GM23338 (cell line): ENCODE measurements around the gene ANKRD45. TPM values are rescaled to one million over a fixed set of nuclear protein-coding genes. Genes with fewer than 3 reads are reported as not detected.

Experiments
- ATAC-seq: fragments of 200-7000 bp; cut with Tn5 transposase; 3 replicates; pipeline ENCODE4 v1.9.1; 2020
- DNase-seq: peaks from one replicate; pipeline ENCODE4 v3.0.0-alpha.2; 2015; ENCODE audit warnings: low spot score
- H2AFZ ChIP-seq: fragments of 200-600 bp; sonication (generic); 2 replicates; pipeline ENCODE4 v1.8.0; 2016; ENCODE audit warnings: antibody characterized with exemption, mild to moderate bottlenecking, moderate library complexity
- H3F3A ChIP-seq: fragments of 200-600 bp; sonication (generic); replicated peaks from 2 replicates; pipeline ENCODE4 v1.8.0; 2017; ENCODE audit warnings: antibody characterized with exemption, mixed run types, low read depth
- H3K27ac ChIP-seq: fragments of 200-600 bp; sonication (generic); 2 replicates; pipeline ENCODE4 v1.6.1; 2016; ENCODE audit warnings: low read depth
- H3K27me3 ChIP-seq: fragments of 200-600 bp; sonication (generic); 2 replicates; pipeline ENCODE4 v1.8.0; 2016; ENCODE audit warnings: mild to moderate bottlenecking, mixed run types, moderate library complexity; ENCODE audit not compliant: insufficient read depth
- H3K36me3 ChIP-seq: fragments of 200-600 bp; sonication (generic); 2 replicates; pipeline ENCODE4 v1.8.0; 2016; ENCODE audit warnings: mild to moderate bottlenecking; ENCODE audit not compliant: insufficient read depth
- H3K4me1 ChIP-seq: fragments of 200-600 bp; sonication (generic); 2 replicates; pipeline ENCODE4 v1.8.0; 2016; ENCODE audit warnings: mild to moderate bottlenecking, moderate library complexity; ENCODE audit not compliant: insufficient read depth
- H3K4me2 ChIP-seq: fragments of 200-600 bp; sonication (generic); 2 replicates; pipeline ENCODE4 v1.7.1; 2017; ENCODE audit warnings: mixed run types
- H3K4me3 ChIP-seq: fragments of 200-600 bp; sonication (generic); 2 replicates; pipeline ENCODE4 v1.6.1; 2016; ENCODE audit warnings: mixed run types
- H3K79me2 ChIP-seq: fragments of 200-600 bp; sonication (generic); replicated peaks from 2 replicates; pipeline ENCODE4 v1.8.0; 2017; ENCODE audit warnings: mild to moderate bottlenecking; ENCODE audit not compliant: insufficient read depth
- H3K9me2 ChIP-seq: fragments of 200-600 bp; sonication (generic); 2 replicates; pipeline ENCODE4 v1.8.0; 2017; ENCODE audit not compliant: insufficient read depth
- H4K20me1 ChIP-seq: fragments of 200-600 bp; sonication (generic); replicated peaks from 2 replicates; pipeline ENCODE4 v1.8.0; 2017; ENCODE audit warnings: mild to moderate bottlenecking; ENCODE audit not compliant: insufficient read depth
- H3K27ac Mint-ChIP-seq: 2 replicates; pipeline ENCODE4 v1.8.0; 2020; ENCODE audit warnings: inconsistent platforms, mild to moderate bottlenecking, moderate library complexity, mixed read lengths
- H3K27me3 Mint-ChIP-seq: 3 replicates; pipeline ENCODE4 v1.8.0; 2022; ENCODE audit warnings: low read depth, mild to moderate bottlenecking, moderate library complexity, mixed read lengths, inconsistent platforms; ENCODE audit not compliant: insufficient read depth, poor library complexity
- H3K36me3 Mint-ChIP-seq: 3 replicates; pipeline ENCODE4 v1.8.0; 2021; ENCODE audit warnings: low read depth, mild to moderate bottlenecking, inconsistent platforms, moderate library complexity, mixed read lengths
- H3K4me1 Mint-ChIP-seq: 3 replicates; pipeline ENCODE4 v1.8.0; 2020; ENCODE audit warnings: mild to moderate bottlenecking, inconsistent platforms, mixed read lengths
- H3K4me3 Mint-ChIP-seq: 3 replicates; pipeline ENCODE4 v1.8.0; 2021; ENCODE audit warnings: moderate library complexity, mild to moderate bottlenecking, inconsistent platforms, mixed read lengths
- H3K9me3 Mint-ChIP-seq: 3 replicates; pipeline ENCODE4 v1.8.0; 2020; ENCODE audit warnings: moderate library complexity, mild to moderate bottlenecking, inconsistent platforms, mixed read lengths
- CREB1 ChIP-seq: fragments of 250-450 bp; sonication (Bioruptor Pico); IDR thresholded peaks from 2 replicates; pipeline ENCODE4 v1.5.0; 2020; ENCODE audit warnings: low read depth, mild to moderate bottlenecking, moderate library complexity
- EZH2 ChIP-seq: fragments of 200-600 bp; sonication (generic); IDR thresholded peaks from one replicate; pipeline ENCODE4 v1.8.0; 2017; ENCODE audit warnings: antibody characterized with exemption, mild to moderate bottlenecking, low read depth; ENCODE audit not compliant: unreplicated experiment
- EZH2phosphoT487 ChIP-seq: fragments of 200-600 bp; sonication (generic); IDR thresholded peaks from one replicate; pipeline ENCODE4 v1.8.1; 2018; ENCODE audit warnings: antibody characterized with exemption; ENCODE audit not compliant: unreplicated experiment
- JUNB ChIP-seq: IDR thresholded peaks from one replicate; pipeline ENCODE4 v1.6.1; 2016; ENCODE audit warnings: antibody characterized with exemption; ENCODE audit not compliant: unreplicated experiment
- NANOG ChIP-seq: IDR thresholded peaks from 2 replicates; pipeline ENCODE4 v1.6.1; 2016; ENCODE audit warnings: antibody characterized with exemption, borderline replicate concordance
- POLR2AphosphoS5 ChIP-seq: IDR thresholded peaks from 2 replicates; pipeline ENCODE4 v1.6.1; 2016; ENCODE audit warnings: antibody characterized with exemption, low read depth
- STAT1 ChIP-seq: IDR thresholded peaks from one replicate; pipeline ENCODE4 v1.6.1; 2016; ENCODE audit warnings: antibody characterized with exemption; ENCODE audit not compliant: unreplicated experiment
- ZNF114 ChIP-seq: fragments of 250-450 bp; sonication (Bioruptor Pico); IDR thresholded peaks from 2 replicates; pipeline ENCODE4 v1.5.0; 2020; ENCODE audit warnings: mild to moderate bottlenecking, moderate library complexity
- ZNF331 ChIP-seq: fragments of 250-450 bp; sonication (Bioruptor Pico); IDR thresholded peaks from 2 replicates; pipeline ENCODE4 v1.5.0; 2020; ENCODE audit warnings: low read depth, mild to moderate bottlenecking, moderate library complexity
- polyA plus RNA-seq: library from polyadenylated mRNA; unstranded; fragments of >200 nt; fragmentation: Nextera tagmentation; extraction: Ambion mirVana; gene quantifications from 2 replicates; pipeline ENCODE4 v1.2.1, GENCODE V29; 2016
- total RNA-seq: library from RNA; depleted of rRNA; stranded (reverse); fragments of >200 nt; shearing (Covaris generic); gene quantifications from 2 replicates; pipeline ENCODE4 v1.2.3, GENCODE V29; 2014
- TF ChIP-seq, protein P1 (sequence below): IDR thresholded peaks from 2 replicates; pipeline ENCODE4 v1.6.1; 2016; ENCODE audit warnings: antibody characterized with exemption
- TF ChIP-seq, protein P2 (sequence below), 2 experiments: fragments of 200-600 bp in 1 of 2; sonication (generic) in 1 of 2; conservative IDR thresholded peaks; 2 replicates each; pipeline versions ENCODE4 v1.5.1 to v1.6.1; 2016 to 2017; ENCODE audit warnings: antibody characterized with exemption in 2 of 2, low read depth in 2 of 2, mild to moderate bottlenecking in 2 of 2, moderate library complexity in 1 of 2
- TF ChIP-seq, protein P3 (sequence below): IDR thresholded peaks from one replicate; pipeline ENCODE4 v1.6.1; 2018; ENCODE audit warnings: antibody characterized with exemption; ENCODE audit not compliant: unreplicated experiment

The ANKRD45 gene
- total and polyA plus RNA-seq, 2 experiments from 2014 or later = 1.5 to 2.3 TPM

DNA sequence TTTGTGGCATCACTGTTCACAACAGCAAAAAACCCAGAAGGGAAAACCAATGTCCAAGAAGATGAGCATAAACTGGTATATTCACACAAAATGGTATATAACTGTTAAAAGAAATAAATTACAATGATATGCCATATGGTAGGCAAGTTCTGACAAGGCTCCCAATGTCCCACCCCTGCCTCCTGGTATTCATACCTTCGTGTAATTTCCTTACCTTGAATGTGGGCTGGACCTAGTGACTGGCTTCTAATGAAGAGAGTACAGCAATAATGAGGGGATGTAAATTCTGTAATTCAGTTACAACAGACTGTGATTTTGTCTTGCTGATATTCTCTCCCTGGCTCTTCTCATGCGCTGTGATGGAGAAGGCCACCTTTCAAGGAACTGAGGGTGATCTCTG, 9.3 kb downstream of the ANKRD45 start (continued):
- TF ChIP-seq, protein P1, sequence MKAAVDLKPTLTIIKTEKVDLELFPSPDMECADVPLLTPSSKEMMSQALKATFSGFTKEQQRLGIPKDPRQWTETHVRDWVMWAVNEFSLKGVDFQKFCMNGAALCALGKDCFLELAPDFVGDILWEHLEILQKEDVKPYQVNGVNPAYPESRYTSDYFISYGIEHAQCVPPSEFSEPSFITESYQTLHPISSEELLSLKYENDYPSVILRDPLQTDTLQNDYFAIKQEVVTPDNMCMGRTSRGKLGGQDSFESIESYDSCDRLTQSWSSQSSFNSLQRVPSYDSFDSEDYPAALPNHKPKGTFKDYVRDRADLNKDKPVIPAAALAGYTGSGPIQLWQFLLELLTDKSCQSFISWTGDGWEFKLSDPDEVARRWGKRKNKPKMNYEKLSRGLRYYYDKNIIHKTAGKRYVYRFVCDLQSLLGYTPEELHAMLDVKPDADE = no peak
- TF ChIP-seq POLR2AphosphoS5 = no peak
- no peak for TF ChIP-seq ZNF114 (CRISPR knock-in tag)
- TF ChIP-seq JUNB = no peak
- TF ChIP-seq, protein P2, sequence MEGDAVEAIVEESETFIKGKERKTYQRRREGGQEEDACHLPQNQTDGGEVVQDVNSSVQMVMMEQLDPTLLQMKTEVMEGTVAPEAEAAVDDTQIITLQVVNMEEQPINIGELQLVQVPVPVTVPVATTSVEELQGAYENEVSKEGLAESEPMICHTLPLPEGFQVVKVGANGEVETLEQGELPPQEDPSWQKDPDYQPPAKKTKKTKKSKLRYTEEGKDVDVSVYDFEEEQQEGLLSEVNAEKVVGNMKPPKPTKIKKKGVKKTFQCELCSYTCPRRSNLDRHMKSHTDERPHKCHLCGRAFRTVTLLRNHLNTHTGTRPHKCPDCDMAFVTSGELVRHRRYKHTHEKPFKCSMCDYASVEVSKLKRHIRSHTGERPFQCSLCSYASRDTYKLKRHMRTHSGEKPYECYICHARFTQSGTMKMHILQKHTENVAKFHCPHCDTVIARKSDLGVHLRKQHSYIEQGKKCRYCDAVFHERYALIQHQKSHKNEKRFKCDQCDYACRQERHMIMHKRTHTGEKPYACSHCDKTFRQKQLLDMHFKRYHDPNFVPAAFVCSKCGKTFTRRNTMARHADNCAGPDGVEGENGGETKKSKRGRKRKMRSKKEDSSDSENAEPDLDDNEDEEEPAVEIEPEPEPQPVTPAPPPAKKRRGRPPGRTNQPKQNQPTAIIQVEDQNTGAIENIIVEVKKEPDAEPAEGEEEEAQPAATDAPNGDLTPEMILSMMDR (conservative IDR thresholded peaks at IDR 0.05; ENCODE audit: low read depth in 2 of 2) = no peak
- TF ChIP-seq ZNF331 (CRISPR knock-in tag) = no peak
- no peak for TF ChIP-seq STAT1
- no peak for TF ChIP-seq NANOG
- no peak for TF ChIP-seq CREB1
- TF ChIP-seq, protein P3, sequence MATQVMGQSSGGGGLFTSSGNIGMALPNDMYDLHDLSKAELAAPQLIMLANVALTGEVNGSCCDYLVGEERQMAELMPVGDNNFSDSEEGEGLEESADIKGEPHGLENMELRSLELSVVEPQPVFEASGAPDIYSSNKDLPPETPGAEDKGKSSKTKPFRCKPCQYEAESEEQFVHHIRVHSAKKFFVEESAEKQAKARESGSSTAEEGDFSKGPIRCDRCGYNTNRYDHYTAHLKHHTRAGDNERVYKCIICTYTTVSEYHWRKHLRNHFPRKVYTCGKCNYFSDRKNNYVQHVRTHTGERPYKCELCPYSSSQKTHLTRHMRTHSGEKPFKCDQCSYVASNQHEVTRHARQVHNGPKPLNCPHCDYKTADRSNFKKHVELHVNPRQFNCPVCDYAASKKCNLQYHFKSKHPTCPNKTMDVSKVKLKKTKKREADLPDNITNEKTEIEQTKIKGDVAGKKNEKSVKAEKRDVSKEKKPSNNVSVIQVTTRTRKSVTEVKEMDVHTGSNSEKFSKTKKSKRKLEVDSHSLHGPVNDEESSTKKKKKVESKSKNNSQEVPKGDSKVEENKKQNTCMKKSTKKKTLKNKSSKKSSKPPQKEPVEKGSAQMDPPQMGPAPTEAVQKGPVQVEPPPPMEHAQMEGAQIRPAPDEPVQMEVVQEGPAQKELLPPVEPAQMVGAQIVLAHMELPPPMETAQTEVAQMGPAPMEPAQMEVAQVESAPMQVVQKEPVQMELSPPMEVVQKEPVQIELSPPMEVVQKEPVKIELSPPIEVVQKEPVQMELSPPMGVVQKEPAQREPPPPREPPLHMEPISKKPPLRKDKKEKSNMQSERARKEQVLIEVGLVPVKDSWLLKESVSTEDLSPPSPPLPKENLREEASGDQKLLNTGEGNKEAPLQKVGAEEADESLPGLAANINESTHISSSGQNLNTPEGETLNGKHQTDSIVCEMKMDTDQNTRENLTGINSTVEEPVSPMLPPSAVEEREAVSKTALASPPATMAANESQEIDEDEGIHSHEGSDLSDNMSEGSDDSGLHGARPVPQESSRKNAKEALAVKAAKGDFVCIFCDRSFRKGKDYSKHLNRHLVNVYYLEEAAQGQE = no peak
- no peak for TF ChIP-seq EZH2phosphoT487
- TF ChIP-seq EZH2 = no peak

DNA sequence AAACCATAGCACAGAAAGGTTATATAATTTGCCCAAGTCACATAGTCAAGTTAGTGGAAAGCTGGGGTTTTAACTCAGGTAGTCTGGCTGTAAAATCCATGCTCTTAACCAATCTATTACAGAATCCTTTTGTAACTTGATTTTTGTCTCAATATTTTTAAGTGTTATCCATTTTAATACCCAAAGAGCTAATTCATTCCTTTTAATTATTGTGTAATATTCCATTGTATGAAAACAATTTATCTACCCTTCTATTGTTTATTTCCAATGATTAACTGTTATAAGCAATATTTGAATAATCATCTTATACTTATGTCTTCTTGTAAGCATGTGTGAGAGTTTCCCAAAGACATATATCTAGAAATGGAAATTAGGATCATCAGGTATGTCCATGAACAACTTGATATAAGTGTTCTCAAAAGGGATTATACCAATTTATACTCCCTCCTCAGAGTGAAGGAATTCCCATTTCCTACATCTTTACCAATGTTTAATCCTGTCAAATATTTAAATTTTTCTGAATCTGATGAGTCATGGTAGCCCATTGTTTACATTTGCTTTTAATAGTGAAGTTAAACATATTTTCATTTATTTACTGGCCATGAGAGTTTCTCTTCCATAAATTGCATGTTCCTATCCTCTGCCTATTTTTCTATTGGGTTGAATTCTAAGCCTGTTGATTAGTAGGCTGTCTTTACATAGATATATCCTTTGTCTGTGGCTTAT, 20.6 kb downstream of the ANKRD45 start:
- no peak overlapping the region for H2AFZ ChIP-seq
- H3K9me2 ChIP-seq = no peaks in the 10 kb centered on the region
- no peaks in the 10 kb centered on the region for H3K79me2 ChIP-seq
- no peak overlapping the region for H3K4me3 ChIP-seq
- no peaks in the 10 kb centered on the region for H3K36me3 ChIP-seq
- no peak overlapping the region for H3K4me2 ChIP-seq
- H3K27me3 ChIP-seq = no peaks in the 10 kb centered on the region
- Mint-ChIP-seq H3K36me3 (no peaks in the 10 kb centered on the region), H3K4me3 (no peak overlapping the region), H3K27ac (no peak overlapping the region), H3K27me3 (peaks cover 1% of the 10 kb centered on the region), H3K9me3 (peaks cover 12% of the 10 kb centered on the region; the same call in 2 of the 3 replicates), H3K4me1 (no peaks in the 10 kb centered on the region)
- ATAC-seq (no peak), DNase-seq (no peak)
- no peaks in the 10 kb centered on the region for H3F3A ChIP-seq
- no peak overlapping the region for H3K27ac ChIP-seq
- H3K4me1 ChIP-seq = no peaks in the 10 kb centered on the region
- H4K20me1 ChIP-seq = no peaks in the 10 kb centered on the region
- TF ChIP-seq, protein P1 = no peak
- TF ChIP-seq, protein P2 (conservative IDR thresholded peaks at IDR 0.05; ENCODE audit: low read depth in 2 of 2) = no peak
- TF ChIP-seq JUNB (no peak), NANOG (no peak)
- TF ChIP-seq, protein P3 = no peak
